Colonic mucosa (tissue), 4 donors: ENCODE data around the gene ANKRD27. TPM values are rescaled to one million over a fixed set of nuclear protein-coding genes. Genes with fewer than 3 reads are reported as not detected.

Experiments
- DNase-seq: peaks from one replicate; pipeline ENCODE4 v3.0.0-alpha.2; 2020
- H3K27ac ChIP-seq: fragments of 200-600 bp; one replicate; pipeline ENCODE4 v1.8.0; 2021
- H3K27me3 ChIP-seq: fragments of 200-600 bp; one replicate; pipeline ENCODE4 v1.8.0; 2021
- H3K36me3 ChIP-seq: fragments of 200-600 bp; one replicate; pipeline ENCODE4 v1.8.0; 2021
- H3K4me1 ChIP-seq: fragments of 200-600 bp; one replicate; pipeline ENCODE4 v1.8.0; 2021; ENCODE audit warnings: mild to moderate bottlenecking
- H3K4me3 ChIP-seq: fragments of 200-600 bp; one replicate; pipeline ENCODE4 v1.8.0; 2021
- H3K9ac ChIP-seq, 2 donors: one replicate each; pipeline ENCODE4 v1.7.0; 2013; ENCODE audit warnings: control low read depth in 2 of 2, low read depth in 2 of 2, low read length in 2 of 2
- H3K9me3 ChIP-seq: fragments of 200-600 bp; one replicate; pipeline ENCODE4 v1.8.0; 2021
- CTCF ChIP-seq: fragments of 200-600 bp; IDR thresholded peaks from one replicate; pipeline ENCODE4 v1.8.0; 2022; ENCODE audit warnings: antibody characterized with exemption, mild to moderate bottlenecking
- intact Hi-C: fragments of 100-400 bp; cut with DNase I; formaldehyde crosslinking; loops from one replicate; pipeline ENCODE4 v1.14.1; 2022
- total RNA-seq, 2 donors: library from RNA; stranded (reverse); fragmentation: NEBNext Ultra II Directional in 1 of 2; extraction: Animal tissue kit (Norgen Biotek cat#: 25700) in 1 of 2; gene quantifications; one replicate each; pipeline ENCODE4 v1.2.1, GENCODE V29; 2021
- donor health status: healthy.
- donor health status: DM: no; HTN: no; CAD: no.
- donor health status: DM: no; HTN: no; CAD: no.

ANKRD27 gene
- total RNA-seq, 2 donors from 2014 or later = 36.6 to 37.1 TPM

GRCh38 chr19:32646556-32646955 is 28.4 kb downstream of the ANKRD27 start:
- intact Hi-C loops = no loop called here
- no peaks in the 10 kb centered on the region for H3K36me3 ChIP-seq
- no peak overlapping the region for H3K27ac ChIP-seq
- no peak for TF ChIP-seq CTCF
- no peak overlapping the region for H3K4me3 ChIP-seq
- H3K27me3 ChIP-seq = no peaks in the 10 kb centered on the region
- DNase-seq = no peak
- H3K9ac ChIP-seq = no peak overlapping the region
- no peaks in the 10 kb centered on the region for H3K9me3 ChIP-seq
- no peaks in the 10 kb centered on the region for H3K4me1 ChIP-seq

- Histone ChIP-seq H3K9ac (no peak overlapping the region), H3K4me3 (no peak overlapping the region), H3K27me3 (no peaks in the 10 kb centered on the region), H3K36me3 (no peaks in the 10 kb centered on the region), H3K4me1 (no peaks in the 10 kb centered on the region), H3K27ac (no peak overlapping the region), H3K9me3 (no peaks in the 10 kb centered on the region)
- DNase-seq = no peak
- intact Hi-C loops = no loop called here
- no peak for TF ChIP-seq CTCF
Observed at GRCh38 chr19:32642771-32643170, 32.2 kb downstream of the ANKRD27 start.

- no peak overlapping the region for H3K9ac ChIP-seq
Observed at GRCh38 chr19:32638625-32639024, 36.4 kb downstream of the ANKRD27 start.

GRCh38 chr19:32637480-32637879 is 37.5 kb downstream of the ANKRD27 start:
- H3K9ac ChIP-seq = no peak overlapping the region

More at GRCh38 chr19:32638625-32639024, 36.4 kb downstream of the ANKRD27 start:
- no peaks in the 10 kb centered on the region for H3K27me3 ChIP-seq
- no peak for DNase-seq
- H3K36me3 ChIP-seq = no peaks in the 10 kb centered on the region
- no peaks in the 10 kb centered on the region for H3K4me1 ChIP-seq
- TF ChIP-seq CTCF = no peak
- no peak overlapping the region for H3K4me3 ChIP-seq
- H3K27ac ChIP-seq = no peak overlapping the region
- no peaks in the 10 kb centered on the region for H3K9me3 ChIP-seq
- intact Hi-C loops = no loop called here

GRCh38 chr19:32631381-32631780 is 43.6 kb downstream of the ANKRD27 start:
- intact Hi-C loops = no loop called here
- no peak for DNase-seq
- H3K27me3 ChIP-seq = no peaks in the 10 kb centered on the region
- no peak overlapping the region for H3K9ac ChIP-seq
- no peak overlapping the region for H3K4me3 ChIP-seq
- H3K9me3 ChIP-seq = no peaks in the 10 kb centered on the region
- no peak for TF ChIP-seq CTCF
- peaks cover 12% of the 10 kb centered on the region for H3K36me3 ChIP-seq
- H3K27ac ChIP-seq = no peak overlapping the region
- H3K4me1 ChIP-seq = no peaks in the 10 kb centered on the region

More at GRCh38 chr19:32637480-32637879, 37.5 kb downstream of the ANKRD27 start:
- Histone ChIP-seq H3K27ac (no peak overlapping the region), H3K4me1 (no peaks in the 10 kb centered on the region), H3K4me3 (no peak overlapping the region), H3K27me3 (no peaks in the 10 kb centered on the region), H3K36me3 (peaks cover 5% of the 10 kb centered on the region), H3K9me3 (no peaks in the 10 kb centered on the region)
- DNase-seq = no peak
- intact Hi-C loops = no loop called here
- TF ChIP-seq CTCF = no peak

- H3K36me3 ChIP-seq = peaks cover 12% of the 10 kb centered on the region
- H3K4me3 ChIP-seq = no peak overlapping the region
- intact Hi-C loops = no loop called here
- TF ChIP-seq CTCF = no peak
- no peak overlapping the region for H3K9ac ChIP-seq
- no peaks in the 10 kb centered on the region for H3K27me3 ChIP-seq
- H3K9me3 ChIP-seq = no peaks in the 10 kb centered on the region
- no peak overlapping the region for H3K27ac ChIP-seq
- DNase-seq = no peak
- no peaks in the 10 kb centered on the region for H3K4me1 ChIP-seq
Observed at GRCh38 chr19:32630338-32630737, 44.6 kb downstream of the ANKRD27 start.
